AG10803 (cell line): ENCODE results near the gene ZNF407.

Experiments
- DNase-seq: peaks from one replicate; pipeline ENCODE4 v3.0.0; 2010; ENCODE audit warnings: low read depth
- H3K4me3 ChIP-seq: 2 replicates; pipeline ENCODE4 v1.5.1; 2011; ENCODE audit warnings: mild to moderate bottlenecking, low read length, control low read depth
- CTCF ChIP-seq: conservative IDR thresholded peaks from 2 replicates; pipeline ENCODE4 v1.5.1; 2011; ENCODE audit warnings: mild to moderate bottlenecking, low read length, control low read depth, inconsistent platforms

Gene ZNF407

GRCh38 chr18:74665905-74666304, 68.2 kb downstream of the ZNF407 start:
- no peak for DNase-seq
- no peak overlapping the region for H3K4me3 ChIP-seq
- TF ChIP-seq CTCF, result no peak

GRCh38 chr18:74669136-74669798, 71.6 kb downstream of the ZNF407 start:
- DNase-seq, result no peak
- no peak for TF ChIP-seq CTCF
- H3K4me3 ChIP-seq, result no peak overlapping the region

GRCh38 chr18:74672371-74672770, 74.7 kb downstream of the ZNF407 start:
- H3K4me3 ChIP-seq, result no peak overlapping the region
- no peak for TF ChIP-seq CTCF
- no peak for DNase-seq

- no peak for DNase-seq
- H3K4me3 ChIP-seq, result no peak overlapping the region
- TF ChIP-seq CTCF, result no peak
Observed at GRCh38 chr18:74674487-74674886, 76.8 kb downstream of the ZNF407 start.

GRCh38 chr18:74679006-74679678, 81.5 kb downstream of the ZNF407 start:
- no peak overlapping the region for H3K4me3 ChIP-seq
- TF ChIP-seq CTCF, result no peak
- DNase-seq, result no peak

- no peak for DNase-seq
- TF ChIP-seq CTCF, result no peak
- no peak overlapping the region for H3K4me3 ChIP-seq
Observed at GRCh38 chr18:74679679-74680076, 82.0 kb downstream of the ZNF407 start.
